GM21447 (cell line): ENCODE measurements around the gene AHCY.
"Not testable (repeated sequence)": the region's sequence is repeated elsewhere in the genome, so short reads cannot be mapped to it uniquely, and the experiment has no call there.

Experiments used
- ATAC-seq: cut with Tn5 transposase; IDR thresholded peaks from one replicate; pipeline ENCODE4 v1.9.1; 2021; ENCODE audit not compliant: unreplicated experiment

Gene AHCY

GRCh38 chr20:34262488-34263288 lies 40.5 kb downstream of the AHCY start:
- no peak for ATAC-seq

GRCh38 chr20:34260208-34260942 lies 42.8 kb downstream of the AHCY start:
- no peak for ATAC-seq

DNA sequence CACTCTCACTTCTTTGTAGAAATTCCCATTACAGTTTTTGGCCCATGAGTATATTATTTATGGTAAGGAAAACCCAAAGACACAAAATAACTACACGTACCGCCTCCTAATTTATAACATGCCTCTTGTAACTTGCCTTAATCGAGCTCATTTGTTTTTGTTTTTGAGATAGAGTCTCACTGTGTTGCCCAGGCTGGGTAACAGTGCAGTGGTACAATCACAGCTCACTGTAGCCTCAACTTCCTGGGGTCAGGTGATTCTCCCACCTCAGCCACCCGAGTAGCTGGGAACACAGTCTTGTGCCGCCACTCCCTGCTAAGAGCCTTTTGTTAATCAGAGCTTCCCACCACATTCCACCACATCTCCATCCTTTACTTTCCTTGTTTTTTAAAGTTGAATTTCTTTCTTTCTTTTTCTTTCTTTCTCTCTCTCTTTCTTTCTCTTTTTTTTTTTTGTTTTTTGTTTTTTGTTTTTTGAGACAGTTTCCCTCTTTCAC lies 46.5 kb downstream of the AHCY start:
- ATAC-seq: no peak

DNA sequence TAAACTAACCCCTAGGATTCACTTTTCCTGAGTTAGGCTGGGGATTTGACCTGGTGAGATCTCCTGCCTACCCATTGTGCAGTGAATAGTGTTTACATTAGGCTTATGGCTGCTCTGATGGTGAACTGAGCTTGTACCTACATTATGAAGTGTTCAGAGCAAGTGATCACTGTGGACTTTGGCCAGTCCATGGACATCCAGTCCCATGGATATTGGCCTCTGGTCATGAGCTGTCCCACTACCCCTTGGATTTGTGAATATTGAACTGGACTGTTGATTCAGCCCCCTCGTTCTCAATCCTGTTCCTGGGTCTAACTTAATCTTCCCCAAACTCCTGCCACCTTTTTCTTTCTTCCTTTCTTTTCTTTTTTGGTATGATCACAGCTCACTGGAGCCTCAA lies 48.2 kb downstream of the AHCY start:
- no peak for ATAC-seq

DNA sequence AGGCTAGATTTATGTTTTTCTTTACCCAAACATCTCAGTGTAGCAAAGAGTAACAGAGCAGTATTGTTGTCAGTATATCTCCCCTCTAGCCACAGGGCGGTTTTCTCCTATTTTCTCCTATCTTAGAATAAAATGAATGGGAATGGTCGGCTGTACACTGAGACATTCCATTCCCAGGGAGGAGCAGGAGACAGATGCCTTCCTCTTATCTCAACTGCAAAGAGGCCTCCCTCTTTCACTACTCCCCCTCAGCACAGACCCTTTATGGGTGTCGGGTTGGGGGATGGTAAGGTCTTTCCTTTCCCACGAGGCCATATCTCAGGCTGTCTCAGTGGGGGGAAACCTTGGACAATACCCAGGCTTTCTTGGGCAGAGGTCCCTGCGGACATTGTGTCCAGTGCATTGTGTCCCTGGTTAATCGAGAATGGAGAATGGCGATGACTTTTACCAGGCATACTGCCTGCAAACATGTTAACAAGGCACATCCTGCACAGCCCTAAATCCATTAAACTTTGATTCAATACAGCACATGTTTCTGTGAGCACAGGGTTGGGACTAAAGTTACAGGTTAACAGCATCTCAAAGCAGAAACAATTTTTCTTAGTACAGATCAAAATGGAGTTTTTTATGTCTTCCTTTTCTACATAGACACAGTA lies 50.6 kb downstream of the AHCY start:
- not testable (repeated sequence) for ATAC-seq

GRCh38 chr20:34251619-34252018 lies 51.5 kb downstream of the AHCY start:
- no peak for ATAC-seq

GRCh38 chr20:34250005-34250404 lies 53.1 kb downstream of the AHCY start:
- no peak for ATAC-seq

GRCh38 chr20:34249291-34249690 lies 53.9 kb downstream of the AHCY start:
- ATAC-seq: peak; percentile 55

GRCh38 chr20:34246126-34246626 lies 57.0 kb downstream of the AHCY start:
- ATAC-seq: no peak

DNA sequence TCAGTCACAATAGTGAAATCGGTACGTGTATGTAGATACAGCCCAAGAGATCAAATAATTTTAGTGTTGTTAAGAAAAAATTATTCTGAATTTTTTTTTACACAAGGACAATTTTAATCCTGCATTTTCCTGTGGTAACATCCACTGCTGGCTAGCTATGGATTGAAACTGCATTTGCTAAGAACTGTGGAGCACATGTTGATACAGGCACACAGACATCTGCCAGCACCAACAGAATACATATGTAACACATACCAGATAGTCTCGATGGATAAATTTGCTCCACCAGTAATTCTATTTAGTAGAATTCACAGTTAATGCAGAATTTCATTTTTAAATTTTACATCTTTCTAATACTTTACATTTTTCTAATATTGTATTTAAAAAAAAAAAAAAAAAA lies 59.8 kb downstream of the AHCY start:
- ATAC-seq: no peak

DNA sequence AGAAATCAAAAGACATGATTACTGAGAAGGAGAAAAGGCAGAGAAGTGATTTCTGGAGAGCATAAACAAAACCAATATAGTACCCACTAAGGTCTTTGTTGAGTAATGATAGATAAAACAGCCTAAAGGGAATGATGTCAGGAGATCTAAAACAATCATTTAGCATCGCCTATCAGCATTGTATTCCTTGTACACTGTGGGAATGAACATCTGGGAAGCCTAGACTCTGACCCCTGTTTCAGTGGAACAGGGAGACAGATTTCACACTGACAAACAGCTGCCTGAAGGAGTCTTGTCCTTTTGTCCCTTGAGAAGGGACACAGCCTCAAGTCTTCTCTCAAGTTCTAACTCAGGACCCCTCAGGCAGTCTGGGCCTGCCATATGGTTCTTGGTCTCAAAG lies 60.3 kb downstream of the AHCY start:
- ATAC-seq: no peak

DNA sequence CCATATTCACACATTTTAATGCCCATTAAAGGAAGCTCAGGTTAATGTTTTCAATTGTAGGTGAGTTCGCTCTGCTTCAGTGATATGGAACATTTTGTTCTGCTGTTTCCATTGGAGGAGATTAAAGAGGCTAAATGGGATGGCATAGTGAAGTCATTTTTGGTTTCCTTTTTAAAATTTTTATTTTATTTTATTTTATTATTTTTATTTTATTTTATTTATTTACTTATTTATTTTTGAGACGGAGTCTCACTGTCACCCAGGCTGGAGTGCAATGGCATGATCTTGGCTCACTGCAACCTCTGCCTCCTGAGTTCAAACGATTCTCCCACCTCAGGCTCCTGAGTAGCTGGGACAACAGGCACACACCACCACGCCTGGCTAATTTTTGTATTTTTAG lies 61.1 kb downstream of the AHCY start:
- ATAC-seq: not testable (repeated sequence)

DNA sequence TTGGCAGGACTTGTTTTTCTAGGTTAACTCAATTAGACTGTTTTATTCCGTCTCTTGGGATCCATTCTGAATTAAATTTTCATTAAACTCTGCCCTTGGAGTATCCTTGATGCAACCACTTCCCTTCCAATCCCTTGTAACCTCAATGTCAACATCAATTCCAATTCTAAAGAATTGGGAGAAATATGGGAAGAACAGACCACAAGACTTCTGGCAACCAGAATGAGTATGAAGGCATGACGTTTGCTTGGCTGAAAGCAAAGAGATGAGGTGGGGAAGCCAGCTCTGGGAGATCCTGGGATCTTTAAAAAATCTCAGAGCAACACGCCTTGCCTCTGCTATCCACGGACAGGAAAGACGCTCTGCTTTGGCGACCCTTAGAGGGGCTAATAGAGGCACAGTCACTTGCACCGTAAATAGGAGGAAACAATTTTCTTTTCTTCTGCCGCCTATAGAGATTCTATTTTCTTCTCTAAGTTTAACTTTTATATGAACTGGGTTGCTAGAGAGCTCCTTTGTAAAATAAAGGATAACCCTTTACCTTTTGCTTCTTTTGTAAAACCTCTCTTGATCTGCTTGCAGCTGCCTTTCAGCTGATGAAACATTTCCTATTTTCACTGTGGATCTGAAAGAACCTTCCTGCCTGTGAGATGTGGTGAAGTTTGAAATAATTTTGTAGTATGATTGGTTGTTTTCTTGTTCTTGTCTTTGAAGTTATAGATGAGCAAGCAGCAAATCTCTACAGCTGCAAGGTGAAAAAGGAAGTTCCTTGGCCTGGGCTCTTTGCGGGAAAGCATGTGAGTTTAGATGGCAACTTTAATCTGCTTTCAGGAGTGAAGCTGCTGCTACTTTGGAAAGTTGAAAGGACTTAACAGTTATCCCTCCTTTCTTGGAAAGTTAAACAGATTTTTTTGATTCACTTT lies 62.2 kb downstream of the AHCY start, which contains the start of gene ASIP:
Gene ASIP, plus strand, starts transcription at position 731 of the 923 bp plus-strand sequence. CDS start 18,952 bp downstream, outside the sequence.
- ATAC-seq: no peak

DNA sequence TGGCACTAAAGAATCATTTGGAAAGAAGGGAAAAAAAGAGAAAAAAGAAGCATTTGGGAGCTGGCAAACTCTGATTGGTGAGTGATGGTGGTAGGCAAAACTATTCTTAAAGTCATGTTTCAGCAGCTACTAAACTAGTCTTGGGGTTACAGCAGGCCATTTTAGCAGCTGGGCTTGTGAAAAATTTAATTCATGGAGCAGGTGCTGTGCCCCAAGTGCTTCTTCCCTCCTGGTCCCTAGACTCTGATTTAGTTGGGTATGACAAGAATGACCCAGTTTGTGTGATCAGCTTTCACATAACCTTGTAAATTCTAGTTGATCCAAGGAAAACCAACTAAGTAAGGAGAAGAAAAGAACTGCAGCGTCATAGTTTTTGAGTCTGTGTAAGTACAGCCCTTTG lies 63.0 kb downstream of the AHCY start:
- no peak for ATAC-seq

GRCh38 chr20:34237942-34238341 lies 65.2 kb downstream of the AHCY start:
- no peak for ATAC-seq

GRCh38 chr20:34235875-34236274 lies 67.3 kb downstream of the AHCY start:
- ATAC-seq: no peak

- ATAC-seq: no peak
These were observed 69.5 kb downstream of the AHCY start for GRCh38 chr20:34233687-34234086.

GRCh38 chr20:34232494-34233087 lies 70.6 kb downstream of the AHCY start:
- ATAC-seq: no peak

- ATAC-seq: no peak
These were observed 71.5 kb downstream of the AHCY start for GRCh38 chr20:34231634-34232033.
